GM12891 (cell line): ENCODE results near the gene SULT1E1.

Source experiments
- POLR2A ChIP-seq: IDR thresholded peaks from 2 replicates; pipeline ENCODE4 v1.6.1; 2011; ENCODE audit warnings: low read depth, low read length, control low read depth
- POLR2AphosphoS5 ChIP-seq: IDR thresholded peaks from 2 replicates; pipeline ENCODE4 v1.6.1; 2011; ENCODE audit warnings: low read depth, low read length, control low read depth

- no peak for TF ChIP-seq POLR2A
- no peak for TF ChIP-seq POLR2AphosphoS5
These were observed 47.2 kb upstream of the SULT1E1 start for GRCh38 chr4:69907151-69907550.
